H9 (cell line): ENCODE data around the gene PPARA. TPM values are rescaled to one million over a fixed set of nuclear protein-coding genes. Genes with fewer than 3 reads are reported as not detected.

Experiments used
- DNase-seq: peaks from one replicate; pipeline ENCODE4 v3.0.0-alpha.2; 2017
- H2AFZ ChIP-seq: one replicate; pipeline ENCODE4 v1.6.1; 2013; ENCODE audit warnings: mild to moderate bottlenecking, low read length, control low read depth, moderate library complexity
- H2AK5ac ChIP-seq: 2 replicates; pipeline ENCODE4 v1.6.1; 2013; ENCODE audit warnings: low read length, control low read depth, mixed read lengths; ENCODE audit not compliant: insufficient read length
- H2BK120ac ChIP-seq: one replicate; pipeline ENCODE4 v1.6.1; 2013; ENCODE audit warnings: low read depth, mild to moderate bottlenecking, low read length, control low read depth, inconsistent platforms; ENCODE audit not compliant: poor library complexity, severe bottlenecking
- H2BK12ac ChIP-seq: 2 replicates; pipeline ENCODE4 v1.6.1; 2013; ENCODE audit warnings: low read length, control low read depth, mixed read lengths, low read depth; ENCODE audit not compliant: insufficient read length
- H2BK15ac ChIP-seq: 2 replicates; pipeline ENCODE4 v1.6.1; 2013; ENCODE audit warnings: low read depth, low read length, control low read depth
- H2BK20ac ChIP-seq: one replicate; pipeline ENCODE4 v1.6.1; 2013; ENCODE audit warnings: low read depth, mild to moderate bottlenecking, low read length, control low read depth, inconsistent platforms; ENCODE audit not compliant: poor library complexity, severe bottlenecking
- H2BK5ac ChIP-seq: 2 replicates; pipeline ENCODE4 v1.6.1; 2013; ENCODE audit warnings: low read length, control low read depth, mixed read lengths; ENCODE audit not compliant: insufficient read length
- H3K14ac ChIP-seq: 2 replicates; pipeline ENCODE4 v1.6.1; 2013; ENCODE audit warnings: low read length, control low read depth; ENCODE audit not compliant: insufficient read depth
- H3K18ac ChIP-seq: 2 replicates; pipeline ENCODE4 v1.6.1; 2013; ENCODE audit warnings: low read depth, mild to moderate bottlenecking, mixed read lengths, low read length, control low read depth; ENCODE audit not compliant: insufficient read length
- H3K23ac ChIP-seq: 2 replicates; pipeline ENCODE4 v1.6.1; 2013; ENCODE audit warnings: low read length, control low read depth, mixed read lengths, low read depth; ENCODE audit not compliant: insufficient read length
- H3K23me2 ChIP-seq: 2 replicates; pipeline ENCODE4 v1.6.1; 2013; ENCODE audit warnings: low read depth, mild to moderate bottlenecking, mixed read lengths, low read length, control low read depth; ENCODE audit not compliant: insufficient read length, poor library complexity, severe bottlenecking
- H3K27ac ChIP-seq: 2 replicates; pipeline ENCODE4 v1.5.1; 2013; ENCODE audit warnings: low read length, control low read depth, mixed read lengths, low read depth; ENCODE audit not compliant: insufficient read length
- H3K27me3 ChIP-seq: 2 replicates; pipeline ENCODE4 v1.6.1; 2013; ENCODE audit warnings: low read length, control low read depth, inconsistent platforms; ENCODE audit not compliant: insufficient read depth
- H3K4ac ChIP-seq: 2 replicates; pipeline ENCODE4 v1.6.1; 2013; ENCODE audit warnings: low read depth, mild to moderate bottlenecking, control low read depth, inconsistent platforms, low read length, moderate library complexity
- H3K4me1 ChIP-seq: 2 replicates; pipeline ENCODE4 v1.6.1; 2013; ENCODE audit warnings: low read length, control low read depth, inconsistent platforms; ENCODE audit not compliant: insufficient read depth
- H3K4me2 ChIP-seq: 2 replicates; pipeline ENCODE4 v1.6.1; 2013; ENCODE audit warnings: low read length, control low read depth, mixed read lengths; ENCODE audit not compliant: insufficient read length, insufficient read depth
- H3K56ac ChIP-seq: 2 replicates; pipeline ENCODE4 v1.6.1; 2013; ENCODE audit warnings: low read depth, mild to moderate bottlenecking, mixed read lengths, low read length, control low read depth; ENCODE audit not compliant: insufficient read length
- H3K79me1 ChIP-seq: 2 replicates; pipeline ENCODE4 v1.6.1; 2013; ENCODE audit warnings: low read depth, mild to moderate bottlenecking, moderate library complexity, low read length, control low read depth, inconsistent platforms; ENCODE audit not compliant: insufficient read depth, poor library complexity, severe bottlenecking
- H3K79me2 ChIP-seq: 2 replicates; pipeline ENCODE4 v1.6.1; 2013; ENCODE audit warnings: low read length, control low read depth, inconsistent platforms; ENCODE audit not compliant: insufficient read depth
- H3K9ac ChIP-seq: 2 replicates; pipeline ENCODE4 v1.6.1; 2013; ENCODE audit warnings: low read length, control low read depth, mixed read lengths; ENCODE audit not compliant: insufficient read length; ENCODE audit errors: extremely low read depth
- H3K9me3 ChIP-seq: one replicate; pipeline ENCODE4 v1.6.1; 2013; ENCODE audit warnings: low read depth, low read length, inconsistent platforms; ENCODE audit not compliant: control insufficient read depth
- H3T11ph ChIP-seq: one replicate; pipeline ENCODE4 v1.6.1; 2013; ENCODE audit warnings: mild to moderate bottlenecking, low read length, control low read depth, inconsistent platforms
- H4K20me1 ChIP-seq: one replicate; pipeline ENCODE4 v1.6.1; 2013; ENCODE audit not compliant: control insufficient read depth, insufficient read length, insufficient read depth
- H4K5ac ChIP-seq: 2 replicates; pipeline ENCODE4 v1.6.1; 2013; ENCODE audit warnings: low read depth, mild to moderate bottlenecking, mixed read lengths, low read length, control low read depth; ENCODE audit not compliant: insufficient read length
- H4K8ac ChIP-seq: replicated peaks from 2 replicates; pipeline ENCODE4 v1.6.1; 2013; ENCODE audit warnings: low read length, control low read depth, mixed read lengths, low read depth; ENCODE audit not compliant: insufficient read length
- H4K91ac ChIP-seq: 2 replicates; pipeline ENCODE4 v1.6.1; 2013; ENCODE audit warnings: low read depth, mild to moderate bottlenecking, moderate library complexity, mixed read lengths, low read length, control low read depth; ENCODE audit not compliant: insufficient read length
- H3K27ac Mint-ChIP-seq, 3 experiments: 2 replicates in 2 of 3; 3 replicates in 1 of 3; pipeline ENCODE4 v1.8.0; 2020 to 2021; ENCODE audit warnings: mixed read lengths in 3 of 3, mild to moderate bottlenecking in 1 of 3, moderate library complexity in 1 of 3
- H3K27me3 Mint-ChIP-seq: 2 replicates; pipeline ENCODE4 v1.8.0; 2021; ENCODE audit warnings: low read depth, mild to moderate bottlenecking, moderate library complexity, mixed read lengths
- H3K36me3 Mint-ChIP-seq, 3 experiments: 2 replicates in 2 of 3; 3 replicates in 1 of 3; pipeline ENCODE4 v1.8.0; 2020 to 2021; ENCODE audit warnings: low read depth in 3 of 3, mixed read lengths in 3 of 3; ENCODE audit not compliant: insufficient read depth in 1 of 3
- H3K4me1 Mint-ChIP-seq, 2 experiments: 2 replicates each; pipeline ENCODE4 v1.8.0; 2020; ENCODE audit warnings: mixed read lengths in 2 of 2
- H3K4me3 Mint-ChIP-seq, 2 experiments: 2 replicates in 1 of 2; 3 replicates in 1 of 2; pipeline ENCODE4 v1.8.0; 2020 to 2021; ENCODE audit warnings: mild to moderate bottlenecking in 2 of 2, mixed read lengths in 2 of 2, moderate library complexity in 1 of 2
- H3K9me3 Mint-ChIP-seq, 2 experiments: 2 replicates in 1 of 2; 3 replicates in 1 of 2; pipeline ENCODE4 v1.8.0; 2020; ENCODE audit warnings: mild to moderate bottlenecking in 2 of 2, mixed read lengths in 2 of 2, moderate library complexity in 1 of 2
- WGBS: extraction: QIAGEN DNeasy Blood & Tissue Kit; methylation state at CpG from one replicate; pipeline ENCODE4 v1.1.7; 2013; ENCODE audit warnings: missing lambda C conversion rate, low lambda C conversion rate, mixed read lengths; ENCODE audit not compliant: insufficient read length; ENCODE audit errors: extremely low coverage; 5-methylcytosine and 5-hydroxymethylcytosine counted together
- total RNA-seq: library from RNA; stranded (reverse); gene quantifications from 2 replicates; pipeline ENCODE4 v1.2.1, GENCODE V29; 2021
- TF ChIP-seq, protein P1 (sequence below): fragments of 200-600 bp; sonication (generic); conservative IDR thresholded peaks from 3 replicates; pipeline ENCODE4 v1.8.0; 2021; ENCODE audit warnings: antibody characterized with exemption, mild to moderate bottlenecking

PPARA gene
- total RNA-seq, 1 experiment from 2014 or later = 7.3 TPM

DNA sequence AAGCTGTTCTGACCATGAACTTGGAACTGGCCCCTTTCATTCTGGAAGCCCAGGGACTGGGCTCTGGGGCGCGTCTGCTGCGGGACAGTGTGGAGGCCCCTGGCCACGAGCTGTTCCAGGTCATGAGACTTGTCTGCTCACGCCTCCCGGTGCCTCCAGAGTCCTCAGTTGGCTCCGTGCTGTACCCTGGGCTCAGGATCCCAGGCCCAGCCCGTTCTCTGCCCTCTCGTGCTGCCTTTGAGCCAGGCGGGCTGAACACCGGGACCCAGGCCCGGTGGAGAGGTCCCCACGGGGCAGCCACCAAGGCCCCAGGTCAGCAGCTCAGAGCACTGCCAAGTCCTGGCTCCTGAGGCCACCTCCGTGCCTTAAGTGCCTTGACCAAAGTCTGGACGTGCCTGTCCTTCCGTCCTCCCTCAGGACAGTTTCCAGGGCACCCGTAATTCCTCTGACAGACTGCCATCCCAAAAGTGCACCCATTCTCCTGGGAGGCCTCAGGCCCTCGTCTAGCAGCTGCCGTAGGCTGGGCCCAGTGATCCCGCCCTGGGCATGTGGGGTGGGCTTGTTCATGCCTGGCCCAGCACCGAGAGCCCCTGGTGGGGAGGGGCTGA is 36.3 kb upstream of the PPARA start:
- no peak overlapping the region for H2BK120ac ChIP-seq
- H3K14ac ChIP-seq = no peak overlapping the region
- Mint-ChIP-seq H3K4me1 (peaks cover 5 to 12% of the 10 kb centered on the region in 2 experiments; a peak in 3 of 4 replicates), H3K27me3 (no peaks in the 10 kb centered on the region; the same call in 1 of the 2 replicates), H3K27ac (no peak overlapping the region), H3K36me3 (no peaks in the 10 kb centered on the region), H3K4me3 (no peak overlapping the region), H3K9me3 (no peaks in the 10 kb centered on the region)
- H2BK20ac ChIP-seq = no peak overlapping the region
- H3K4me2 ChIP-seq = no peak overlapping the region
- H3K18ac ChIP-seq = no peak overlapping the region
- no peaks in the 10 kb centered on the region for H3K23me2 ChIP-seq
- H3K4me1 ChIP-seq = no peaks in the 10 kb centered on the region
- H2BK5ac ChIP-seq = no peak overlapping the region
- no CpG with 5 or more reads among the region's 21 CpGs for WGBS
- no peaks in the 10 kb centered on the region for H3K27me3 ChIP-seq
- no peak overlapping the region for H3K27ac ChIP-seq
- no peak overlapping the region for H3K56ac ChIP-seq
- no peaks in the 10 kb centered on the region for H3K9me3 ChIP-seq
- H3T11ph ChIP-seq = no peak overlapping the region
- no peak overlapping the region for H2BK12ac ChIP-seq
- no peaks in the 10 kb centered on the region for H4K20me1 ChIP-seq
- no peak overlapping the region for H3K23ac ChIP-seq
- TF ChIP-seq, protein P1, sequence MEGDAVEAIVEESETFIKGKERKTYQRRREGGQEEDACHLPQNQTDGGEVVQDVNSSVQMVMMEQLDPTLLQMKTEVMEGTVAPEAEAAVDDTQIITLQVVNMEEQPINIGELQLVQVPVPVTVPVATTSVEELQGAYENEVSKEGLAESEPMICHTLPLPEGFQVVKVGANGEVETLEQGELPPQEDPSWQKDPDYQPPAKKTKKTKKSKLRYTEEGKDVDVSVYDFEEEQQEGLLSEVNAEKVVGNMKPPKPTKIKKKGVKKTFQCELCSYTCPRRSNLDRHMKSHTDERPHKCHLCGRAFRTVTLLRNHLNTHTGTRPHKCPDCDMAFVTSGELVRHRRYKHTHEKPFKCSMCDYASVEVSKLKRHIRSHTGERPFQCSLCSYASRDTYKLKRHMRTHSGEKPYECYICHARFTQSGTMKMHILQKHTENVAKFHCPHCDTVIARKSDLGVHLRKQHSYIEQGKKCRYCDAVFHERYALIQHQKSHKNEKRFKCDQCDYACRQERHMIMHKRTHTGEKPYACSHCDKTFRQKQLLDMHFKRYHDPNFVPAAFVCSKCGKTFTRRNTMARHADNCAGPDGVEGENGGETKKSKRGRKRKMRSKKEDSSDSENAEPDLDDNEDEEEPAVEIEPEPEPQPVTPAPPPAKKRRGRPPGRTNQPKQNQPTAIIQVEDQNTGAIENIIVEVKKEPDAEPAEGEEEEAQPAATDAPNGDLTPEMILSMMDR = no peak
- H2AFZ ChIP-seq = no peak overlapping the region
- no peak overlapping the region for H4K5ac ChIP-seq
- H2BK15ac ChIP-seq = no peak overlapping the region
- H3K4ac ChIP-seq = no peak overlapping the region
- H4K91ac ChIP-seq = no peak overlapping the region
- H3K79me1 ChIP-seq = no peaks in the 10 kb centered on the region
- H4K8ac ChIP-seq = no peak overlapping the region
- no peaks in the 10 kb centered on the region for H3K79me2 ChIP-seq
- H3K9ac ChIP-seq = no peak overlapping the region
- H2AK5ac ChIP-seq = no peak overlapping the region
- DNase-seq = no peak
